Stimulated activated CD8-positive, alpha-beta memory T cell treated with anti-CD3 and anti-CD28 coated beads, Interleukin-15, amount 100 ng/mL, for 1 hour (primary cell): Measurements from ENCODE around the gene SLC10A1.

Experiments used
- DNase-seq: peaks from one replicate; pipeline ENCODE4 v3.0.0-alpha.2; 2020; ENCODE audit warnings: low read depth

The SLC10A1 gene

GRCh38 chr14:69808919-69809808 lies 12.1 kb upstream of the SLC10A1 start:
- DNase-seq: no peak

- DNase-seq: no peak
Observed at GRCh38 chr14:69807192-69807591, 10.2 kb upstream of the SLC10A1 start.

GRCh38 chr14:69804902-69805301 lies 7.9 kb upstream of the SLC10A1 start:
- no peak for DNase-seq

DNA sequence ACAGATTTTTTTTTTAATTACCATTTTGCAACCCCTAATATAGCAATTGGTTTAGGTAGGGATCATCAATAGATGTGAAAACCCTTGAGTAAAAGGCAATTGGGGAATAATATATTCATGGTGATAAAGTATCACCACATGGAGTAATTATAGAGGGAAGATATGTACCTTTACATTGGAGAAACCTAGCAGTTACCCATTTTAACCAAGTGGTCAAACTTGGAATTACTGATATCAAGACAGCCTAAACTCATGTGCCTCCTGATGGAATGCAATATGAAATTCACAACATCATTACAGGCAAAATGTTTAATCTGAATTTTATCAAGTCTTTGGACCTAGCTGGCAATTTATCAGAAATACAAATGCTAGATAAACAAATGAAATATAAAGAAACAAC lies 6.7 kb upstream of the SLC10A1 start:
- DNase-seq: no peak

GRCh38 chr14:69798339-69798735 lies 1.3 kb upstream of the SLC10A1 start:
- DNase-seq: no peak

- DNase-seq: no peak
Observed at GRCh38 chr14:69797573-69798338, 715 bp upstream of the SLC10A1 start.

DNA sequence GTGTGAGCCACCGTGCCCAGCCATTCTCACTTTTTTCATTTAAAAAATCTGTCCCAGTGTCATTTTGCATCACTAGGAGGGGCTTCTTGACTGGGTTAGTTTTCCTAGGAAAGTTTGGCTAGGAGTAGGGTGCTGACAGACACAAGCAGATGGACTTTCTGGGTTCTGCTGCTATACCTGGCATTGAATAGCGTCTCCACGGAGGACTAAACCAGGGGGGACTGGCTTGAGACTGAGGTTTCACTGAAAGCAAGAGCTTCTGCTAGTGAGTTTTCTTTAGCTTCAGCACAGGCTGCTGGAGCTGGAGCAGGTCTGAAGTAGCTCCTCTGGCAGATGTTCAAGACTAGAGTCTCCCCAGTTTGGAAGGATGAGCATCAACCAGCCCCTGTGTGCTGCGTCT lies 1.4 kb downstream of the SLC10A1 start:
- no peak for DNase-seq

GRCh38 chr14:69794791-69795190 lies 2.2 kb downstream of the SLC10A1 start:
- DNase-seq: no peak

DNA sequence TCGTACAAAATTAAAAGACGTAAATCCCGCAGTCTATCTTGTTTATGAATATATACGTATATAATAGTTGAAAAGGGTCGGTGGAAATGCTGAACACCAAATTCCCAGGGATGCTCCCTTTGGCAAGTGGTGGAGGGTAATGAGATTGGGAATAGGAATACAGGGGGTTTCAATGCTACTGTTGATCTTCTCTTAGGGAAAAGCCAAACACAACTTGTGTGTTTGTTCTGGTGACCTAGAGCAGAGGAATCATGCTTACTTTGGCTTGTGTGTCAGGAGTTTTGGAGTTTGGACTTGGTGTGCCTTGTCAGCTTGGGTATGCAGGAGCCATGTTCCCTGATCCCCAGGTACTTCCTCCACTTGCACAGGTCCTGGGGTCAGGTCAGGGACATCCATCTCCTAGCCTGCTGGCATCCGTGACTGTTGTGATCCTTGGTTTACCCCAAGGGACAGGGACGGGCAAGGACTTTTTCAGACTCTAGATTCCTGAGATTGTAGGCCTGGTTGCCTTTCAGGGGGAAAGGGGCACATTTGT lies 4.1 kb downstream of the SLC10A1 start:
- no peak for DNase-seq

DNA sequence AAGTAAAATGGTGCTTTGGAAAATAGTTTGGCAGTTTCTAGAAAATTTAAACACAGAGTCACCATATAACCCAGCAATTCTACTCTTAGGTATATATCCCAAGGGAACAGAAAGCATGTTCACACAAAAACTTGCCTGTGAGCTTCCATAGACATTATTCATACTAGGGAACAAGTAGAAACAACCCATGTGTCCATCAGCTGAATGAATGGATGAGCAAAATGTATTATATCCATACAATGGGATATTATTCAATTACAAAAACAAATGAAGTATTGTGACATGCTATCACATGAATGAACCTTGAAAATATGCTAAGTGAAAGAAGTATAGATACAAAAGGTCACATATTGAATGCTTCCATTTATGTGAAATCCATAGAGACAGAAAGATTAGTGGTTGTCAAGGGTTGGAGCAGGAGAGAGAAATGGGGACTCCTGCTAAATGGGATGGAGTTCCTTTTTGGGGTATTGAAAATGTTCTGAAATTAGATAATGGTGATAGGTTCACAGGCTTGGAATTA lies 7.9 kb downstream of the SLC10A1 start:
- DNase-seq: no peak

DNA sequence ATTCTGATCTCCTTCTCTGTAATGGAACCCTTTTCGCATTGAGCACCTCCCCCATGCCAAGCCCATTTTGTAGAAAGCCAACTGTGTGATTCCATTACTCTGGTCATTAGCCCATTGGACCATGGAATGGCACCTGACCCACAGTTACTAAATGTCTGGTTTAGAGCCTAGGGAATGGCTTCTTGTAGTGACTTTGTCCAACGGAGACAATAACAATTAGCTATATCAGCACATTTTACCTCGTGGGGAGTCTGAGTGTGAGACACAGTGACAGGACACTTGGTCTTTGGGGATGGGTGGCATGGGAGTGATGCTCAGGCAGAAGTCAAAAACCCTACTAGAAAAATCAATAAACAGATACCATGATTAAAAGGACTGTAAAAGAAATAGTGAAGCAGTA lies 10.4 kb downstream of the SLC10A1 start:
- DNase-seq: no peak

DNA sequence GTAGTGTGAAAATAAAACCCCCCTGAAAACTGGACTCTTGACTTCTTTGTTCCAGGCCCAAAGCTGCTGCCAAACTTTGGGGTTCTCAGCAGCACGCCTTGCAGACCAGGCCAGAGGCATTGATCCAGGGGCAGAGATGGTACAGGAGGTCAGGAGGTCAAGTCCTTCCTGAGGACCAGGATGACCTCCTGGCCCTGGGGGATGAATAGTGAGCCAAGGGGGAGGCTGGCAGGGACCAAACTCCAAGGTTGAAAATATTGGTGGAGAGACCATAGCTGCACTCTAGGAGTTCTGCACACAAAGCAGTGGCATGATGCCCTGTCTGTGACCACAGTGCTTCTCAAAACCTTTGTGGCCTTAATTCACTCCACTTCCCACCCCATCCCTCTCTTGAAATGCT lies 12.1 kb downstream of the SLC10A1 start:
- DNase-seq: no peak

GRCh38 chr14:69780952-69781351 lies 16.1 kb downstream of the SLC10A1 start:
- DNase-seq: no peak

DNA sequence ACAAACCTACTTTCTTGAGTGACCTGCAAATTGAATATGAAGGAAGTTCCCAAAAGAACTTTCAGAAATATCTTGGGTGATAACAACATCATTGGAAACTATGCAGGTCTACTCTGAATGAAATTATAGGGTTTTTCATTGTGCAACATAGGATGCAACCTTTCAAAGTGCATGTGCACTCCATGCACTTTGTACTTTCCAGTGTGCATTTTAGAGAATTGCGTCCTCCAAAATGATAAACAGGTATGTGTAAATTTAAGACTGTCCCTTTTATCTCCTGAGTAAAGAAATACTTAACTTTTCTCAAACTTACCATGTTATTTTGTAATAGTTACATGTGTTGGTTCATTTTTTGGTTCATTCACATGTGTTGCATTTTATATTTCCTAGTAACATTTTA lies 16.9 kb downstream of the SLC10A1 start:
- DNase-seq: no peak

DNA sequence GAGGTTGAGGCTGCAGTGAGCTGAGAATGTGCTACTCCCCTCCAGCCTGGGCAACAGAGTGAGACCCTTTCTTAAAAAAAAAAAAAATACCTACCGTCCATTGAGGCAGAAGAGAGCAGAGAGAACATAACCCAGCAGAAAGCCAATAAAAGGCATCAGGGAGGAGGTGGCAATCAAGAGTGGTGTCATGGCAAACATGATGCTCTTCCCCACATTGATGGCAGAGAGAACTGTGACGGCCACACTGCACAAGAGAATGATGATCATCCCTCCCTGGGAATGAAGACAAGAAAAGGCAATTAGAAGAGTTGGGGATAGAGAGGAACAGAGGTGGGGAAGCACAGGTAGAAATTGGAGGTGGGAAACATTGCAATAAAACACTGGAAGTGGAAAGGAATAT lies 18.0 kb downstream of the SLC10A1 start:
- DNase-seq: no peak

GRCh38 chr14:69776875-69777453 lies 20.1 kb downstream of the SLC10A1 start:
- no peak for DNase-seq

- DNase-seq: no peak
Observed at GRCh38 chr14:69775012-69775411, 22.0 kb downstream of the SLC10A1 start.

DNA sequence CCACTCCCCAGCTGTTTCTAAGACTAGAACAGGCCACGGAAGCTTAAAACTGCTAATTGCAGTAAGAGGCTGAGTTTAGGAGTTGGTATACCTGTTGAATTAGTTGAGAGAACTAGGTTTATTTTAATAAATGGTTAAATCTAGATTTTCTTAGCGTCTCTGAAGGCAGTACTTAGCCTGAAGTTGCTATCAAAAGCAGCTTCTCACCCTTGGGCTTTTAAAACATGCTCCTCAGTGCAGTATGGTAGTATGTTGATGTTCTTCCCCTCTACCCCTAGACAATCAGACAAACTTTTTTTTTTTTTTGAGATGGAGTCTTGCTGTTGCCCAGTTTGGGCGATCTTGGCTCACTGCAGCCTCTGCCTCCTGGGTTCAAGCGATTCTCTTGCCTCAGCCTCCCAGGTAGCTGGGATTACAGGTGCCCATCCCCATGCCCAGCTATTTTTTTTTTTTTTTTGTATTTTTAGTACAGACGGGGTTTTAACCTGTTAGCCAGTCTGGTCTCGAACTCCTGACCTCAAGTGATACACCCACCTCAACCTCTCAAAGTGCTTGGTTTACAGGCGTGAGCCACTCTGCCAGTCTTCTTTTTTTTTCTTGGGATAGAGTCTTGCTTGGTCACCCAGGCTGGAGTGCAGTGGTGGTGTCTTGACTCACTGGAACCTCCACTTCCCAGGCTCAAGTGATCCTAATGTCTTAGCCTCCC lies 23.3 kb downstream of the SLC10A1 start:
- DNase-seq: no peak

GRCh38 chr14:69772082-69773017 lies 24.7 kb downstream of the SLC10A1 start:
- DNase-seq: no peak

GRCh38 chr14:69771136-69771535 lies 25.9 kb downstream of the SLC10A1 start:
- DNase-seq: no peak

DNA sequence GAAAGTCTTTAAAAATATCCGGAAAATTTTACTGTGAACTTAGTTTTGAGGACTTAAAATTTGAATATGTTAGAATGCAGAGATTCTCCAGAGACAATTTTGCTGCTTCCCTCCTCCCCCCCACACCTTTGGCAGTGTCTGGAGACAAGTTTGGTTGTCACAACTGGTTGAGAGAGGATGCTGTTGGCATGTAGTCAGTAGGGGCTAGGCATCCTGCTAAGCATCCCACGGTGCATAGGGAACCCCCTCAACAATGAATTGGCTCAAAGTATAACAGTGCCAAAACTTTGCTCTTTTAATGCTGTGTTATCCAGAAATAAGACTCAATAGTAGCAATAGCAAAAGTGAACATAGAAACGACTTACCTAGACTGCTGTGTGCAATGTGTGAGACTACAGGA lies 26.5 kb downstream of the SLC10A1 start:
- no peak for DNase-seq
